Effector memory CD8-positive, alpha-beta T cell (primary cell): ENCODE data around the gene VSIR.

Experiments
- ATAC-seq: fragments of 150-1000 bp; cut with Tn5 transposase; replicated peaks from 2 replicates; pipeline ENCODE4 v1.10.0; 2021; ENCODE audit warnings: mild to moderate bottlenecking, moderate library complexity
- DNase-seq, 3 experiments: peaks; one replicate each; pipeline ENCODE4 v3.0.0; 2021
- H3K27ac Mint-ChIP-seq, 2 donors: one replicate each; pipeline ENCODE4 v1.8.0; 2022; ENCODE audit warnings: mild to moderate bottlenecking in 2 of 2, mixed read lengths in 2 of 2, moderate library complexity in 2 of 2
- H3K27me3 Mint-ChIP-seq, 2 donors: one replicate each; pipeline ENCODE4 v1.8.0; 2022; ENCODE audit warnings: mixed read lengths in 2 of 2
- H3K36me3 Mint-ChIP-seq: one replicate; pipeline ENCODE4 v1.8.0; 2022; ENCODE audit warnings: mild to moderate bottlenecking, moderate library complexity, mixed read lengths; ENCODE audit not compliant: insufficient read depth
- H3K4me1 Mint-ChIP-seq, 2 donors: one replicate each; pipeline ENCODE4 v1.8.0; 2022; ENCODE audit warnings: low read depth in 2 of 2, mixed read lengths in 2 of 2
- H3K4me3 Mint-ChIP-seq, 2 donors: one replicate each; pipeline ENCODE4 v1.8.0; 2022; ENCODE audit warnings: mild to moderate bottlenecking in 2 of 2, mixed read lengths in 2 of 2, moderate library complexity in 2 of 2
- H3K9me3 Mint-ChIP-seq, 2 donors: one replicate each; pipeline ENCODE4 v1.8.0; 2022; ENCODE audit warnings: mixed read lengths in 2 of 2

The VSIR gene

GRCh38 chr10:71782917-71783490 is 9.7 kb upstream of the VSIR start:
- H3K27me3 Mint-ChIP-seq, result peaks cover 0 to 12% of the 10 kb centered on the region in 2 donors
- no peak for ATAC-seq
- H3K4me3 Mint-ChIP-seq, result no peak overlapping the region
- DNase-seq, result no peak
- H3K4me1 Mint-ChIP-seq, result peaks cover 0 to 3% of the 10 kb centered on the region in 2 donors
- peak overlapping the region; percentile 25 to 84 for H3K27ac Mint-ChIP-seq
- no peaks in the 10 kb centered on the region for H3K9me3 Mint-ChIP-seq
- no peaks in the 10 kb centered on the region for H3K36me3 Mint-ChIP-seq

- Mint-ChIP-seq H3K27ac (no peak overlapping the region), H3K4me1 (peaks cover 3 to 4% of the 10 kb centered on the region in 2 donors), H3K27me3 (peaks cover 0 to 12% of the 10 kb centered on the region in 2 donors), H3K4me3 (no peak overlapping the region), H3K9me3 (no peaks in the 10 kb centered on the region), H3K36me3 (no peaks in the 10 kb centered on the region)
- ATAC-seq, result no peak
- DNase-seq, result no peak
Observed at GRCh38 chr10:71782221-71782916, 9.0 kb upstream of the VSIR start.

GRCh38 chr10:71780719-71781118 is 7.4 kb upstream of the VSIR start:
- Mint-ChIP-seq H3K4me1 (peaks cover 10 to 14% of the 10 kb centered on the region in 2 donors), H3K27ac (no peak overlapping the region)
- no peak for ATAC-seq

GRCh38 chr10:71780156-71780555 is 6.8 kb upstream of the VSIR start:
- DNase-seq (no peak), ATAC-seq (no peak)
- no peaks in the 10 kb centered on the region for H3K36me3 Mint-ChIP-seq
- no peak overlapping the region for H3K27ac Mint-ChIP-seq
- H3K27me3 Mint-ChIP-seq, result peaks cover 0 to 12% of the 10 kb centered on the region in 2 donors
- no peaks in the 10 kb centered on the region for H3K9me3 Mint-ChIP-seq
- peaks cover 16 to 19% of the 10 kb centered on the region in 2 donors for H3K4me1 Mint-ChIP-seq
- no peak overlapping the region for H3K4me3 Mint-ChIP-seq

More at GRCh38 chr10:71780719-71781118, 7.4 kb upstream of the VSIR start:
- Mint-ChIP-seq H3K4me3 (no peak overlapping the region), H3K27me3 (peaks cover 0 to 12% of the 10 kb centered on the region in 2 donors), H3K36me3 (no peaks in the 10 kb centered on the region), H3K9me3 (no peaks in the 10 kb centered on the region)
- no peak for DNase-seq

GRCh38 chr10:71779641-71780040 is 6.3 kb upstream of the VSIR start:
- DNase-seq (no peak), ATAC-seq (no peak)
- no peaks in the 10 kb centered on the region for H3K9me3 Mint-ChIP-seq
- no peaks in the 10 kb centered on the region for H3K36me3 Mint-ChIP-seq
- H3K27me3 Mint-ChIP-seq, result peaks cover 0 to 12% of the 10 kb centered on the region in 2 donors
- H3K4me1 Mint-ChIP-seq, result peaks cover 21 to 22% of the 10 kb centered on the region in 2 donors
- no peak overlapping the region for H3K4me3 Mint-ChIP-seq
- no peak overlapping the region for H3K27ac Mint-ChIP-seq

- Mint-ChIP-seq H3K4me1 (peaks cover 30 to 33% of the 10 kb centered on the region in 2 donors), H3K27ac (no peak overlapping the region)
- no peak for ATAC-seq
Observed at GRCh38 chr10:71778071-71778825, 4.9 kb upstream of the VSIR start.

GRCh38 chr10:71777213-71777985 is 4.1 kb upstream of the VSIR start:
- Mint-ChIP-seq H3K4me1 (peaks cover 28 to 33% of the 10 kb centered on the region in 2 donors), H3K36me3 (peaks cover 13% of the 10 kb centered on the region), H3K27me3 (peaks cover 0 to under 1% of the 10 kb centered on the region in 2 donors), H3K27ac (no peak overlapping the region), H3K4me3 (no peak overlapping the region), H3K9me3 (no peaks in the 10 kb centered on the region)
- no peak for DNase-seq
- no peak for ATAC-seq

More at GRCh38 chr10:71778071-71778825, 4.9 kb upstream of the VSIR start:
- no peaks in the 10 kb centered on the region for H3K9me3 Mint-ChIP-seq
- no peak for DNase-seq
- H3K36me3 Mint-ChIP-seq, result peaks cover 6% of the 10 kb centered on the region
- H3K27me3 Mint-ChIP-seq, result peaks cover 0 to 9% of the 10 kb centered on the region in 2 donors
- H3K4me3 Mint-ChIP-seq, result no peak overlapping the region

- Mint-ChIP-seq H3K27me3 (no peaks in the 10 kb centered on the region), H3K4me3 (no peak overlapping the region), H3K9me3 (no peaks in the 10 kb centered on the region), H3K36me3 (peaks cover 16% of the 10 kb centered on the region), H3K4me1 (peaks cover 37 to 42% of the 10 kb centered on the region in 2 donors), H3K27ac (peak overlapping the region; percentile 46 to 87)
- ATAC-seq, result no peak
- no peak for DNase-seq
Observed at GRCh38 chr10:71776481-71776925, 3.2 kb upstream of the VSIR start.

GRCh38 chr10:71774916-71775702 is 1.8 kb upstream of the VSIR start:
- DNase-seq (no peak), ATAC-seq (no peak)
- Mint-ChIP-seq H3K9me3 (no peaks in the 10 kb centered on the region), H3K27ac (peak overlapping the region; percentile 96 to 97), H3K4me1 (peaks cover 48 to 53% of the 10 kb centered on the region in 2 donors), H3K36me3 (peaks cover 16% of the 10 kb centered on the region), H3K4me3 (peak overlapping the region; percentile 96 to 97), H3K27me3 (no peaks in the 10 kb centered on the region)

- no peaks in the 10 kb centered on the region for H3K27me3 Mint-ChIP-seq
- H3K4me1 Mint-ChIP-seq, result peaks cover 67 to 73% of the 10 kb centered on the region in 2 donors
- no peak for ATAC-seq
- DNase-seq, result no peak
- peak overlapping the region; percentile 96 to 97 for H3K4me3 Mint-ChIP-seq
- H3K27ac Mint-ChIP-seq, result peak overlapping the region; percentile 96 to 97
- peaks cover 37% of the 10 kb centered on the region for H3K36me3 Mint-ChIP-seq
- H3K9me3 Mint-ChIP-seq, result no peaks in the 10 kb centered on the region
Observed at GRCh38 chr10:71772832-71773220, 494 bp downstream of the VSIR start.

GRCh38 chr10:71771821-71772617 is 1.3 kb downstream of the VSIR start:
- H3K9me3 Mint-ChIP-seq, result no peaks in the 10 kb centered on the region
- DNase-seq, result no peak
- peaks cover 44% of the 10 kb centered on the region for H3K36me3 Mint-ChIP-seq
- no peak for ATAC-seq
- H3K27ac Mint-ChIP-seq, result peak overlapping the region; percentile 96 to 97
- peaks cover 75% of the 10 kb centered on the region in 2 donors for H3K4me1 Mint-ChIP-seq
- no peaks in the 10 kb centered on the region for H3K27me3 Mint-ChIP-seq
- peak overlapping the region; percentile 96 to 97 for H3K4me3 Mint-ChIP-seq

- ATAC-seq (no peak), DNase-seq (no peak)
- Mint-ChIP-seq H3K9me3 (no peaks in the 10 kb centered on the region), H3K36me3 (peaks cover 51% of the 10 kb centered on the region), H3K4me3 (peak overlapping the region; percentile 96 to 97), H3K4me1 (peaks cover 77 to 78% of the 10 kb centered on the region in 2 donors), H3K27ac (peak overlapping the region; percentile 96 to 97), H3K27me3 (no peaks in the 10 kb centered on the region)
Observed at GRCh38 chr10:71771204-71771603, 2.1 kb downstream of the VSIR start.
